ENCODE results near the gene CLTC.

GRCh38 chr17:59642565-59642964 is 22.9 kb downstream of the CLTC start:
- TF ChIP-seq CTCF (IDR thresholded peaks at IDR 0.05; ENCODE audit: low read depth, low read length) (no peak), MAX (IDR thresholded peaks at IDR 0.05; ENCODE audit: low read depth, low read length) (no peak), MYC (IDR thresholded peaks at IDR 0.05; ENCODE audit: low read depth, low read length) (no peak)

All from NB4 (cell line).